H1 (cell line): Measurements from ENCODE around the gene RAPGEF5. TPM values are rescaled to one million over a fixed set of nuclear protein-coding genes. Genes with fewer than 3 reads are reported as not detected.

Experiments used
- CHD7 ChIP-seq: fragments of 300-600 bp; sonication (generic); IDR thresholded peaks from 2 replicates; pipeline ENCODE4 v1.7.1; 2012; ENCODE audit warnings: low read length, moderate library complexity, mild to moderate bottlenecking, inconsistent platforms; ENCODE audit not compliant: insufficient replicate concordance
- POU5F1 ChIP-seq: IDR thresholded peaks from 2 replicates; pipeline ENCODE4 v1.6.1; 2011; ENCODE audit warnings: low read depth, mild to moderate bottlenecking, low read length, moderate library complexity
- RBBP5 ChIP-seq: IDR thresholded peaks from 2 replicates; pipeline ENCODE4 v1.7.1; 2012; ENCODE audit warnings: low read depth, mild to moderate bottlenecking, inconsistent platforms, low read length, moderate library complexity, borderline replicate concordance
- TEAD4 ChIP-seq: IDR thresholded peaks from 2 replicates; pipeline ENCODE4 v1.6.1; 2012; ENCODE audit warnings: low read depth, low read length, inconsistent platforms, mixed read lengths
- polyA plus RNA-seq, 7 experiments: library from polyadenylated mRNA; depleted of rRNA in 3 of 7; stranded (reverse) in 5 of 7; unstranded in 2 of 7; fragments of >200 nt in 5 of 7; fragments of 200-250 nt in 2 of 7; gene quantifications; 1 replicate in 5 of 7; 2 replicates in 1 of 7; 4 replicates in 1 of 7; pipeline versions ENCODE4 v1.2.1 to v1.2.3, GENCODE V29; 2011 to 2013; ENCODE audit warnings: missing spikeins in 2 of 7, mixed read lengths in 2 of 7
- total RNA-seq: library from RNA; stranded (reverse); fragmentation: NEBNext Ultra II Directional; extraction: Animal tissue kit (Norgen Biotek cat#: 25700); gene quantifications from 2 replicates; pipeline ENCODE4 v1.2.1, GENCODE V29; 2021

RAPGEF5 gene
- total and polyA plus RNA-seq, 2 of the 8 experiments (the other 6 are each of a cell fraction or from before 2014, with no cell fraction given): 4.4 to 22.9 TPM

- TF ChIP-seq CHD7 (no peak), POU5F1 (no peak), RBBP5 (no peak), TEAD4 (no peak)
Observed at GRCh38 chr7:22205631-22206030, 151.3 kb downstream of the RAPGEF5 start (continued).
